GM23248 (cell line): ENCODE measurements around the gene TIMM44.

Experiments used
- EZH2 ChIP-seq: fragments of 200-600 bp; sonication (generic); IDR thresholded peaks from 2 replicates; pipeline ENCODE4 v1.6.1; 2018; ENCODE audit warnings: antibody characterized with exemption, mild to moderate bottlenecking; ENCODE audit not compliant: insufficient read depth, poor library complexity, severe bottlenecking
- EZH2phosphoT487 ChIP-seq: fragments of 200-600 bp; sonication (generic); IDR thresholded peaks from 2 replicates; pipeline ENCODE4 v1.6.1; 2018; ENCODE audit warnings: antibody characterized with exemption, moderate library complexity, mild to moderate bottlenecking, low read depth; ENCODE audit not compliant: insufficient read depth

DNA sequence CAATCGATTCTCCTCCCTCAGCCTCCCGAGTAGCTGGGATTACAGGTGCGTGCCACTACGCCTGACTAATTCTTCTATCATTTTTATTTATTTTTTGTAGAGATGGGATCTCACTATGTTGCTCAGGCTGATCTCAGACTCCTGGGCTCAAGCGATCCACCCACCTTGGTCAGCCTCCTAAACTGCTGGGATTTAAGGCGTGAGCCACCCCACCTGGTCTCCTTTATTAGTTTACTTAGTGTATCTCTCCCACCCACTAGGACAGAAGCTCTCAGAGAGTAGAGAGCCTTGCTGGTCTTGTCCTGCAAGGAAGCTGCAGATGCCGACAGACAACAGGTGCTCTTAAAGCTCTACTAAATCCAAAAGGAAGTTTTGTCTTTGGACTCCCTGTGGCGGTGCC is 57.6 kb downstream of the TIMM44 start:
- no peak for TF ChIP-seq EZH2
- TF ChIP-seq EZH2phosphoT487: no peak
